ENCODE measurements around the gene EFEMP1.

Gene EFEMP1

DNA sequence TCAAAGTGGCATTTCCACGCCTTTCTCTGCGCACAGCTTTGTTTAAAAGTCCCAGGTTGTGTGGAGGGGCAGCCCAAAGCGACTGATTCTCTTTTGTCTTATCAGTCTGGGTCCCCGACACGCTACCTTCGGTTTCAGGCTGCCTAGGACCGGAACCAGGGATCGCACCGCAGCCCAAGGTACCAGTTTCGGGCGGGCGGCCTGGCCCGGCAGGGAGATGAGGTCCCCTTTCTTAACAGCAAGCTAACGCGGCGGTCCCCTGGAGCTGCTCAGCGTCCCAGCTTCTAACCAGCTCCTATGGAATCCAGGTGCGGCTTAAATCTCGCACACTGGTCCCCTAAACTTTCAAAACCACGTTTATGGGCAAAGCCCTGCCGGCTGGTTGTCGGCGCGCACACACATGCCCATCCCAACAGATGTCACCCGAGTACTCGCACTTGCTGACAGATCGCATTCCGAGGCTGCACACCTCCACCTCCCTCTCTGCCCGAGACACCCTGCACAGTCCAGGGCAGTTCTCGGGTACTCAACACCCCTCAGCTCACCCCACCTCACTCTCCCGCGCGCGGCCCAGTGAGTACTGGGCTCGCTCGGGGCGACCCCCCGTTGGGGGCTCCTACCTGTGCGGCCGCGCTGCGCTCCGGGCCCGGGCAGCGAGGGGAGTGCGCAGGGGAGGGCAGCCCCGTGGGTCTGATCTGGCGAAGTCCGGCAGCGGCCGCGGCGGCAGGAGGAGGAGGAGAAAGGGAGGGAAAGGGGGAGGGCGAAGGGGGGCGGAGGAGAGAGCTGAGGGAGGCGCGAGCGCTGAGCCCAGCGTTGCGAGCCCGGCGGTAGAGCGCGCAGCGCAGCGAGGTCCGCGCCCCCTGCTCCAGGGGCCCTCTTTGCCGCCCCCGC is at the start of gene EFEMP1:
Gene EFEMP1, minus strand, starts transcription at position 692 of the 891 bp plus-strand sequence. CDS start 1,342 bp downstream, outside the sequence.
- no peak for DNase-seq

GRCh38 chr2:55970500-55970899 is 46.9 kb upstream of the EFEMP1 start:
- no peak for DNase-seq

DNA sequence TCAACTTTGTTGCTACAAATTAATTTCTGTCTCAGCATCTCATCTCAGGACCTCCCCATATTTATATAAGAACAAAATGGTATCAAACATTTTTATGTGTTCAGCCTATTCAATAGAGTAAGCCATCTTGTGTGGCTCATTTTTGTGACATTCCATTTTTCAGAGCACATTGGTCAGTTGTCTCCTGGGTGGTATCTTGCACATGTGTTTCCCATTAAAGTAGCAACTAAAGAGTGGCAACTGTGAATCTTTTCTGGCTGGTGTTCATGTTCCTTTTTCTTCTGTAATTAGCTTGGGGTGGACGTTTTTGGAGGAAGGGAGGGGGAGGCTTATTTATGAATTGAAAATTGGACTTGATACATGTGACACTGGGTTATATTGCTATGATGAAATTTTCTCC is 45.4 kb upstream of the EFEMP1 start:
- DNase-seq, result no peak

- DNase-seq, result no peak
These were observed 43.0 kb upstream of the EFEMP1 start for GRCh38 chr2:55966401-55967118.

GRCh38 chr2:55965966-55966365 is 42.4 kb upstream of the EFEMP1 start:
- DNase-seq, result no peak

DNA sequence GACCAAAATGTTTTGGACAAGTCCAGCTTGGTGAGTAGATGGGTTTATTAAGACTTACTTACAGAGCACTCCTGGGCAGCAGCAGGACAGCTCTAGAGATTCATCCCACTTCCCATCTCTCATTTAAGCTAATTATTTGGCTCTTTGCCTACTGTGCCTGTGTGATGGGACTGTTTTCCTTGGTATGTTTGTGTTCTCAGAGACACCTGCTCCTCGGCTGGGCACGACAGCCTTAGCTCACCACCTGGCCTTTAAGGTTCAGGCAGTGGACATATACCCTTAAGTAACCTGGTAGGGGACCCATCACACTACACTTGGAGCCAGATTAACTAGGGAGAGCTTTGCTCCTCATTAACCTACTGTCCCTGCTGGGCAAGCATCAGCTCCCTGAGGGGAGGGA is 41.7 kb upstream of the EFEMP1 start:
- no peak for DNase-seq

DNA sequence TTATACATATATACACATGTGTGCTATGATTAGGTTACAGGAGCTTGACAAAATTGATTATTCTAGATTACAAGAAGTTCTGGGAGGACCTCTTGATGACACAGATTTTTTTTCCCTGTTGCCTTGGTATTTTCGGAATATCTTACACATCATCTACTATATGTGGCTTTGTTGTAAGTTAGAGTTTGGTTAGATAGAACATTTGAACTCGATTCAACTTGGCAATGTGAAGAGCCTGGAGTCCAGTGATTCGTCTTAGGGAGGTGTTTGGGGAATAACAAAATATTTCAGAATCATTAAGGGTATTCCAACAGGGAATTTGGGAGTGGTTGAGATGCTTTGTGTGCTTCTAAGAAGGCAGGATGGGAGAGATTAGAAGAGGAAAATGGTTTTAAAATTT is 39.3 kb upstream of the EFEMP1 start:
- no peak for DNase-seq

DNA sequence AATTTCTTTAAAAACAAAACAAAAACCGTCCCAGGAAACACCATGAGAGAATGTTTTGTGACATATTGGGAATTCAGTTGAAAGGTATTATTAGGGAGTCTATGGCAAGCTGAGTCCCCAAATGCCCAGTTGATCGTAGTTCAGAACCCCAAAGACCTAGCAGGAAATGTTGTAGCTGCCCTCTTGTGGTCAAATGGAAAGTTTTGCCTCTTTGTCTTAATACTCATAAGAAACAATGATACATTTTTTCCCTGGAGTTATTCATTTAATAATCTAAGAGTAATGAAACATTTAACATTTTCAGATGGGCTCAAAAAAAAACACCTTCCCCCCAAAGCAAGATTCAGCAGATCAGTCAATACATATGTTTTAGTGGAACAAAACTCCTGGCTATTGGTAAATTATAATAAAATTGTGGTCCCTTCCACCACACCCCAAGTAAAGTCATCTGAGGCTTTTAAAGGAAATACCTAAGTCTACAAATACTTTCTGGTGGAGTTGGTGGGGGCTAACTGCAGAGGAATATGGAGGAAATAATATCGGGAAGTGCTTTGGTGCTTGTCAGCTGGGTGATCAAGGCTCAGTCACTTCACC is 37.8 kb upstream of the EFEMP1 start:
- no peak for DNase-seq

DNA sequence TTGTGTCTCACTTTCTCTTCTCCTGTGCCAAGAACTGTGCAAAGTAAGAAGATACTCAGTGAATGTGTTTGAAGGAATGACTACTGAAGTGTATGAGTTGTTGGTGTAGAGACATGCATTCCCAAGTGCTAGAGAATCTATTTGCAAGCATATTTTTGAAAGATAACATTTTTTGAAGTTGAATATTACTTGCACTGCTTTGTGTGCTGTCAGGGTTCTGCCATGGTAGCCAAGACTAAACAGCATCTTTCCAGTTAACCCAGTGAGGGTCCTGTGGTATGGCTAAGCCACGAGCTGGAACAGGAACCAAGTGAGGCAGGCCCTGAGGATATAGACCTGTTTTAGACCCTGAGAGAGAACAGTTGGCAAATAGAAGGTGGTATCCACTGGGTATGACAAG is 35.2 kb upstream of the EFEMP1 start:
- DNase-seq, result no peak

DNA sequence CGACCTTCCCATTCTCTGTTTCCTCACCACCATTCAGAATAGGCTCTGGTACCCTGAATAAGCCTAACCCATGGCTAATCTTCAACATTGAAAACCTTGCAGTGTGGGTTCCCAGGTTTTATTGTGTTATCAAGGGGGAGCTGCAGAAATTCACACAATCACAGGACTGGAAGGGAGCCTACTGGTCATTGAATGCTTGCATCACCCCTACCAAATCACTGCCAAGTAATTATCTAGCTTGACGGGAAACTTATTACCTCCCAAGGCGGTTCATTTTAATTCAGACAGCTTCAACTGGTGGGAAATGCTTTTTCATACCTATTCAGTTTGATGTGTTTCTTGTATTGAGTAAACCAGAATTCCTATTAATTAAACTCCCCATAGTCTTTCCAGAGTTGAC is 33.6 kb upstream of the EFEMP1 start:
- no peak for DNase-seq

DNA sequence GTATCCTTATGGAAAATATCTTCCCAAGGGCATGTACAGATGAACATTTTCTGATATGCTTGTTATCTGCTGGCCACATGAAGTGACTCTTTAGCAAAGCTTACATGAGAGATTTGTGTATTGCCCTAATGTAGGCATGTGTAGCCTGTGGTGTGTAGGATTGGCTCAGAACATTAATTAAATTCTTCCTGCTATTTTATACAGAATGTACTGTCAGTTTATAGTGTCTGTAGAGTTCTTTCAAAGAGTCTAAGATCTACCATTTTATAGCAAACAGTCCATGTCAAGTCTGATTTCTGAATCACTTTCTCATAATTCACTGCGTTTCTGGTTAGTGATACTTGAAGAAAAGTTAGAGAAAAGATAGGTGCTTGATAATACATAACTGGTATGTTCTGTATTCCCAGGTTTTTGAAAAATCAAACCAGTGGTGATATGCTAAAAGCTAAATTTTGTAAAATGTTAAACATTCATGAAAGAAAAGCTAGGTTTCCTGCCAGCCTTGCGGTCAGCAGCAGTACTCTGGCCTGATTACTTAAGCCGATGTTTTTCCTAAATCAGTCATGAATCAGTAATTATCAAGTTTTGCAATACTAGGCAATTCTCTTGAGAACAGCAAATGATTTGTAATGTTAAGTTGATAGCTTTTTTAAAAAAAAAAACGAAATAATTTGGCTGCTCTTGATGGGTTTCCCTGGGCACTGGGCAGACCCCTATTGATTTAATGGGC is 30.9 kb upstream of the EFEMP1 start:
- no peak for DNase-seq

DNA sequence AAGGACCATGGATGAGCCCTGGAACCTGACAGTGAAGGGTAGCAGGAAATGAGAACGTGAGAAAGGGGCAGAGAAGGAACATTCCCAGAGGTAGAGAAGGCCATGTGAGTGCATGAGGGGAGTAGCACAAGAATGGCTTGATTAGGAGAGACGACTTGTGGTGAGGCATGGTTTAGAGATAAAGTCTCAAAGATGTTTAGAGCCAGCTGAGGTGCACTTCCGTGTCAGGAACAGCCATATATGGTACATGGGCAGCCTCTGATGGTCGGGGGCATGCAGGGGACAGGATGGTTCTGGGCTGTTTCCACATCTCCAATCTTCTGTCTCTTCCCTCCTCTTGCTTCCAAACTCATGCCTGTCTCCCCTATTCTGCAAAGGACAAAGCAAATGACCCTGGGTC is 28.8 kb upstream of the EFEMP1 start:
- DNase-seq, result no peak

DNA sequence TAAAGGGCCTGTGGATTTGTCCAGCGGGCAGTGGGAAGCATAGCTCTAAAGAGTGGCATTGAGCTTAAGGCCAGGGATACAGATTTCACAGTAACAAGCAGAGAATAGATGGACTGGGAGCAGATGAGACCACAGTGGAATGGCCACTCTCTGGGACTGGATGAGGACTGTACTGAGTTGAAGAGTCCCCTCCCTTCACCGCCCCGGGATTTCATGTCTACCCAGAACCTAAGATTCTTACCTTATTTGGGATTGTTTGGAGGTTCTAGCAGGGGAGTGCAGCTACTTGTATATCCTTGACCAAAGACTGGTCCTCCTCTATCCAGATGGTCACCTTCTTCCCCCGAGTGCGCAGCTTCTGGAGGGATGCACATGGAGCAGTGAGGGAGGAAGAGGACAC is 28.0 kb upstream of the EFEMP1 start:
- no peak for DNase-seq

GRCh38 chr2:55949613-55950012 is 26.0 kb upstream of the EFEMP1 start:
- no peak for DNase-seq

DNA sequence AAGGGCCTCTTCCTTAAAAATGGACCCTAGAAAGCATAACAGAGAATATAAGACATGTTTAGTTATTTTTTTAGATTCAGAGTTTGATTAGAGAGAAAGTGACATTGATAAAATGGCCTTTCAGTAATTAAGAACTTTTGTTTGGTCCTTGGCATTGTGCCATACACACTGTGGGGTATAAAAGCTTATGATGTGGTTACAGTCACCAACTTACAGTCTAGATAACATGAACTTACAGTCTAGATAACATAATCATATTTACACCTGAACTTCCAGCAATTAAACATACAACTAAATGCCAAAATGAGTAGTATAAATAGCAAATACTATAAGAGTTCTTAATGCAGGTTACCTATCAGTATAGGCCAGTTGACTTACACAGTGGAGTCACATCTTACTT is 25.6 kb upstream of the EFEMP1 start:
- no peak for DNase-seq

- DNase-seq, result no peak
These were observed 24.8 kb upstream of the EFEMP1 start for GRCh38 chr2:55948176-55948923.

- DNase-seq, result no peak
These were observed 24.2 kb upstream of the EFEMP1 start for GRCh38 chr2:55947752-55948151.

DNA sequence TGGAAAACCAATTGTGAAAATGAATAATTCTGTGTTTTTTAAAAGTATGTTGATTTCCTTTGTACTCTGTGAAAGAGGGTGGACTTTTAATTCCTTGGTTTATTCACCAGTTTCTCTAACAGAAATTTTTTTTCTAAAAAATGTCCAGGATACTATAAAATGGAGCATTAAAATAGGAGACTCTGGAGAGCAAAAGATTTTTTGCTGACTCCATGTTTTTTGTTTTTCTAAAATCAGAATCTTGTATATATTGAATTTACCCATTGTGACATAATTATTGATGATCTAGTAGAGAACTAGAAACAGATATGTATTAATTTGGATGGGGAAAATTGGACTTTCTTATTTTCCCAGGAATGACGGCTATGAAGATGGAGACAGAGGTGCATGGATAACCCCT is 23.2 kb upstream of the EFEMP1 start:
- DNase-seq, result no peak

- DNase-seq, result no peak
These were observed 19.9 kb upstream of the EFEMP1 start for GRCh38 chr2:55943466-55943865.

GRCh38 chr2:55936351-55936750 is 12.8 kb upstream of the EFEMP1 start:
- DNase-seq, result no peak

GRCh38 chr2:55934337-55934736 is 10.8 kb upstream of the EFEMP1 start:
- DNase-seq, result no peak

- DNase-seq, result no peak
These were observed 9.3 kb upstream of the EFEMP1 start for GRCh38 chr2:55932843-55933242.

Data from activated CD4-positive, alpha-beta T cell treated with anti-CD3 and anti-CD28 coated beads, Interleukin-2, amount 50 U/mL, for 4 hours (primary cell).